ENCODE data around the gene PIK3R3. TPM values are rescaled to one million over a fixed set of nuclear protein-coding genes. Genes with fewer than 3 reads are reported as not detected.

The PIK3R3 gene
- total and polyA plus RNA-seq, 9 of the 15 experiments (the other 6 are each of a cell fraction or from before 2014, with no cell fraction given) = 1.4 to 7.7 (median 4.6) TPM

- TF ChIP-seq ZNF263 (CRISPR knock-in tag; IDR thresholded peaks at IDR 0.05; ENCODE audit: borderline replicate concordance) = peak; percentile 97
- no peak for TF ChIP-seq ZBTB40 (IDR thresholded peaks at IDR 0.05)
- 0 out of 2 replicates have a peak, but pooled peaks have one; percentile 26 for TF ChIP-seq ZBTB40 (CRISPR knock-in tag; IDR thresholded peaks at IDR 0.05)
- peak; percentile 99 for TF ChIP-seq SREBF2 (CRISPR knock-in tag; IDR thresholded peaks at IDR 0.05)
- TF ChIP-seq EP400 (IDR thresholded peaks at IDR 0.05) = peak; percentile 96
- peak; percentile 99 for TF ChIP-seq NUFIP1 (IDR thresholded peaks at IDR 0.05; ENCODE audit: partially characterized antibody)
- TF ChIP-seq PATZ1 (CRISPR knock-in tag; IDR thresholded peaks at IDR 0.05; ENCODE audit: borderline replicate concordance) = no peak
- TF ChIP-seq NFE2L1 (tag; IDR thresholded peaks at IDR 0.05; ENCODE audit: borderline replicate concordance, low read depth) = no peak
- no peak for TF ChIP-seq ZKSCAN8 (CRISPR knock-in tag; IDR thresholded peaks at IDR 0.05)
- peak; percentile 74 for TF ChIP-seq KHSRP (IDR thresholded peaks at IDR 0.05)
- TF ChIP-seq ASH1L (IDR thresholded peaks at IDR 0.05; ENCODE audit: borderline replicate concordance, low read depth, partially characterized antibody) = peak; percentile 95
- TF ChIP-seq ZNF699 (CRISPR knock-in tag; IDR thresholded peaks at IDR 0.05; ENCODE audit: insufficient replicate concordance) = no peak
- TF ChIP-seq HCFC1 (IDR thresholded peaks at IDR 0.05; ENCODE audit: low read depth, low read length) = peak; percentile 46; the same call in 1 of the 2 replicates
- peak; percentile 10 to 98; a peak in 2 of 4 replicates for TF ChIP-seq MLX (CRISPR knock-in tag; conservative IDR thresholded peaks at IDR 0.05)
- TF ChIP-seq MCM2 (IDR thresholded peaks at IDR 0.05; ENCODE audit: low read depth) = no peak
- no peak for TF ChIP-seq ZNF696 (CRISPR knock-in tag; conservative IDR thresholded peaks at IDR 0.05)
Measured at GRCh38 chr1:46132529-46133180, at the start of gene PIK3R3 (continued).

Data from K562 (cell line).